Activated T-cell treated with anti-CD3 and anti-CD28 coated beads for 48 hours (primary cell): Measurements from ENCODE around the gene LETM1.

Source experiments
- DNase-seq: peaks from one replicate; pipeline ENCODE4 v3.0.0-alpha.2; 2020; ENCODE audit warnings: low read depth

Gene LETM1

GRCh38 chr4:1762264-1763010 is 93.5 kb downstream of the LETM1 start:
- no peak for DNase-seq
